OCI-LY1 (cell line): ENCODE results near the gene AQP10.
"Not testable (repeated sequence)": the region's sequence is repeated elsewhere in the genome, so short reads cannot be mapped to it uniquely, and the experiment has no call there.

Experiments used
- EZH2 ChIP-seq: fragments of 200-600 bp; sonication (generic), shearing (Covaris generic); IDR thresholded peaks from 2 replicates; pipeline ENCODE4 v1.8.0; 2017; ENCODE audit warnings: borderline replicate concordance, mixed run types, mild to moderate bottlenecking, antibody characterized with exemption, low read length, moderate library complexity, mixed read lengths
- TF ChIP-seq, protein P1 (sequence below): fragments of 200-600 bp; sonication (generic), shearing (Covaris generic); IDR thresholded peaks from 2 replicates; pipeline ENCODE4 v1.5.1; 2017; ENCODE audit warnings: mild to moderate bottlenecking, antibody characterized with exemption, low read length, moderate library complexity, mixed read lengths

DNA sequence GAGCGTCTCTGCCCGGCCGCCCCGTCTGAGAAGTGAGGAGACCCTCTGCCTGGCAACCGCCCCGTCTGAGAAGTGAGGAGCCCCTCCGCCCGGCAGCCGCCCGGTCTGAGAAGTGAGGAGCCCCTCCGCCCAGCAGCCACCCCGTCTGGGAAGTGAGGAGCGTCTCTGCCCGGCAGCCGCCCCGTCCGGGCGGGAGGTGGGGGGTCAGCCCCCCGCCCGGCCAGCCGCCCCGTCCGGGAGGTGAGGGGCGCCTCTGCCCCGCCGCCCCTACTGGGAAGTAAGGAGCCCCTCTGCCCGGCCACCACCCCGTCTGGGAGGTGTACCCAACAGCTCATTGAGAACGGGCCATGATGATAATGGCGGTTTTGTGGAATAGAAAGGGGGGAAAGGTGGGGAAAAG, 33.3 kb upstream of the AQP10 start:
- TF ChIP-seq, protein P1, sequence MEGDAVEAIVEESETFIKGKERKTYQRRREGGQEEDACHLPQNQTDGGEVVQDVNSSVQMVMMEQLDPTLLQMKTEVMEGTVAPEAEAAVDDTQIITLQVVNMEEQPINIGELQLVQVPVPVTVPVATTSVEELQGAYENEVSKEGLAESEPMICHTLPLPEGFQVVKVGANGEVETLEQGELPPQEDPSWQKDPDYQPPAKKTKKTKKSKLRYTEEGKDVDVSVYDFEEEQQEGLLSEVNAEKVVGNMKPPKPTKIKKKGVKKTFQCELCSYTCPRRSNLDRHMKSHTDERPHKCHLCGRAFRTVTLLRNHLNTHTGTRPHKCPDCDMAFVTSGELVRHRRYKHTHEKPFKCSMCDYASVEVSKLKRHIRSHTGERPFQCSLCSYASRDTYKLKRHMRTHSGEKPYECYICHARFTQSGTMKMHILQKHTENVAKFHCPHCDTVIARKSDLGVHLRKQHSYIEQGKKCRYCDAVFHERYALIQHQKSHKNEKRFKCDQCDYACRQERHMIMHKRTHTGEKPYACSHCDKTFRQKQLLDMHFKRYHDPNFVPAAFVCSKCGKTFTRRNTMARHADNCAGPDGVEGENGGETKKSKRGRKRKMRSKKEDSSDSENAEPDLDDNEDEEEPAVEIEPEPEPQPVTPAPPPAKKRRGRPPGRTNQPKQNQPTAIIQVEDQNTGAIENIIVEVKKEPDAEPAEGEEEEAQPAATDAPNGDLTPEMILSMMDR = not testable (repeated sequence)
- not testable (repeated sequence) for TF ChIP-seq EZH2
